Measurements from ENCODE around the gene CDCA5.

The CDCA5 gene

GRCh38 chr11:65108469-65109123 is 24.8 kb upstream of the CDCA5 start:
- TF ChIP-seq, protein P1, sequence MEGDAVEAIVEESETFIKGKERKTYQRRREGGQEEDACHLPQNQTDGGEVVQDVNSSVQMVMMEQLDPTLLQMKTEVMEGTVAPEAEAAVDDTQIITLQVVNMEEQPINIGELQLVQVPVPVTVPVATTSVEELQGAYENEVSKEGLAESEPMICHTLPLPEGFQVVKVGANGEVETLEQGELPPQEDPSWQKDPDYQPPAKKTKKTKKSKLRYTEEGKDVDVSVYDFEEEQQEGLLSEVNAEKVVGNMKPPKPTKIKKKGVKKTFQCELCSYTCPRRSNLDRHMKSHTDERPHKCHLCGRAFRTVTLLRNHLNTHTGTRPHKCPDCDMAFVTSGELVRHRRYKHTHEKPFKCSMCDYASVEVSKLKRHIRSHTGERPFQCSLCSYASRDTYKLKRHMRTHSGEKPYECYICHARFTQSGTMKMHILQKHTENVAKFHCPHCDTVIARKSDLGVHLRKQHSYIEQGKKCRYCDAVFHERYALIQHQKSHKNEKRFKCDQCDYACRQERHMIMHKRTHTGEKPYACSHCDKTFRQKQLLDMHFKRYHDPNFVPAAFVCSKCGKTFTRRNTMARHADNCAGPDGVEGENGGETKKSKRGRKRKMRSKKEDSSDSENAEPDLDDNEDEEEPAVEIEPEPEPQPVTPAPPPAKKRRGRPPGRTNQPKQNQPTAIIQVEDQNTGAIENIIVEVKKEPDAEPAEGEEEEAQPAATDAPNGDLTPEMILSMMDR (conservative IDR thresholded peaks at IDR 0.05; ENCODE audit: low read depth, low read length) = no peak
- H3K4me3 ChIP-seq (ENCODE audit: low read length) = no peak overlapping the region
- DNase-seq (ENCODE audit: low read depth) = no peak

DNA sequence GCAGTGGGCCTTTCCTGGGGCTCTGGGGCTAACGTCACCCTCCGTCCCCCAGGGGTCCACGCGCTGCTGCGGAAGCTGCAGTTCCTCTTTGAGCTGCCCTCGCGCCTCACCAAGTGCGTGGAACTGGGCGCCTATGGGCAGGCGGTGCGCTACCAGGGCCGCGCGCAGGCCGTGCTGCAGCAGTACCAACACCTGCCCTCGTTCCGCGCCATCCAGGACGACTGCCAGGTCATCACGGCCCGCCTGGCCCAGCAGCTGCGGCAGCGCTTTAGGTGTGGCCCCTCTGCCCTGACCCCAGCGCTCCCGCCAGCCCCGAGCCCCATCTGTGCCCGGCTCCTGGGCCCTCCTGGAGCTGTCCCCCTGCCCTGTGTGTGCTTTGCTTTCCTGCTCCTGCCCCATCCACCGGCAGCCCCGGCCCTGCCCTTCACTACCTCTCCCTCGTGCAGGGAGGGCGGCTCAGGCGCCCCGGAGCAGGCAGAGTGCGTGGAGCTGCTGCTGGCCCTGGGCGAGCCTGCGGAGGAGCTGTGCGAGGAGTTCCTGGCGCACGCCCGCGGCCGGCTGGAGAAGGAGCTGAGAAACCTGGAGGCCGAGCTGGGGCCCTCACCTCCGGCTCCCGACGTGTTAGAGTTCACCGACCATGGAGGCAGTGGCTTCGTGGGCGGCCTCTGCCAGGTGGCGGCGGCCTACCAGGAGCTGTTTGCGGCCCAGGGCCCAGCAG is 24.1 kb upstream of the CDCA5 start:
- H3K4me3 ChIP-seq (ENCODE audit: low read length) = no peak overlapping the region
- TF ChIP-seq, protein P1 (conservative IDR thresholded peaks at IDR 0.05; ENCODE audit: low read depth, low read length) = no peak
- no peak for DNase-seq (ENCODE audit: low read depth)

- DNase-seq (ENCODE audit: low read depth) = no peak
- no peak overlapping the region for H3K4me3 ChIP-seq (ENCODE audit: low read length)
- TF ChIP-seq, protein P1 (conservative IDR thresholded peaks at IDR 0.05; ENCODE audit: low read depth, low read length) = no peak
Measured at GRCh38 chr11:65107078-65107477, 23.2 kb upstream of the CDCA5 start.

DNA sequence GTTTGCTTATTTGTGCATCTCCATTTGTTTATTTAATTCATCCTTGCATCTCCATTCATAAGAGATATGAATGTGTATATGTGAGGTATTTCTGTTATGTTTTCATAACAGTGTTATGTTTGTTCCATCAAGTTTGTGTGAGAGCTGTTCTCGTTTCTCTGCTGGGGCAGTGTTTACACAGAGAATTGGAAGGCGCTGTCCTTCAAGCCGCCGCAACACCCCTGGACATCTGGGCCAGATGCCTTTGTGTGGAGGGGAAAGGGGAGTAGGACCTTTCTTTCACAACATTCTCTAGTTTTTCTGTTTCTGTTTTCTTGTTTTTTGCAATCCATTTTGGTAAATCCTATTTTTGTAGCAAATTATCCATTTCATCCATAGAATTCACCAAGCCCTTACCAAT is 20.8 kb upstream of the CDCA5 start:
- TF ChIP-seq, protein P1 (conservative IDR thresholded peaks at IDR 0.05; ENCODE audit: low read depth, low read length) = no peak
- H3K4me3 ChIP-seq (ENCODE audit: low read length) = no peak overlapping the region
- DNase-seq (ENCODE audit: low read depth) = no peak

GRCh38 chr11:65103476-65103875 is 19.6 kb upstream of the CDCA5 start:
- DNase-seq (ENCODE audit: low read depth) = no peak
- TF ChIP-seq, protein P1 (conservative IDR thresholded peaks at IDR 0.05; ENCODE audit: low read depth, low read length) = no peak
- no peak overlapping the region for H3K4me3 ChIP-seq (ENCODE audit: low read length)

DNA sequence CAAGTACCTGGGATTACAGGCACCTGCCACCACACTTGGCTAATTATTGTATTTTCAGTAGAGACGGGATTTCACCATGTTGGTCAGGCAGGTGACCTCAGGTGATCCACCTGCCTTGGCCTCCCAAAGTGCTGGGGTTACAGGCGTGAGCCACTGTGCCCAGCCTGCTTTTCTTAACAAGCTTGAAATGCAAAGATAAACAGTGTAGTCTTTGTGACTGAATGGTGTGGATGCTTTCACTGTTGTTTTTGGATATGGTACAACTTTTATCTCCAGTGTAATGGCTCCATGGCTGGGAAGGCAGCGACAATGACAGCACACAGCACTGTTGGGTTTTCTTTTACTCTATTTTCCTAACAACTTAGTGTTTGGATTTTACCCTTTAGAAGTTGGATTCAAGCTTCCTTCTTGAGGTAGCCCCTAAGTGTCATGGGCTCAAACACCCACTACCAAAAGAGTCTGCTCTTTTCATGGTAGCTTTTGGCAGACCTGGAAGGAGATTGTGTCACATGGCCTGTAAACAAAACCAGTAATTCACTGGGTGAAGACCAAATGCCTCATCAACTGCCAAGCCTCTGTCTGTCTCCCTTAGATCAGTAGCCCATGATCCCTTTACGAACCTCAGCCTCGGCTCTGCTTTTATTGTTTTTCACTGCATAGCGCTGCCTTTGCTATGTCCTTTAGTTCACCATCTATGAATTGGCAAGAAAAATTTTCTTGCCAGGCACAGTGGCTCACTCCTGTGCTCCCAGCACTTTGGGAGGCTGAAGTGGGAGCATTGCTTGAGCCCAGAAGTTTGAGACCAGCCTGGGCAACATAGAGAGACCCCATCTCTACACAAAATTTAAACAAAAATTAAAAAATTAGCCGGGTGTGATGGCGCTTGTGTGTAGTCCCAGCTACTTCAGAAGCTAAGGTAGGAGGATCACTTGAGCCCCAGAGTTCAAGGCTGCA is 18.6 kb upstream of the CDCA5 start:
- DNase-seq (ENCODE audit: low read depth) = no peak
- no peak overlapping the region for H3K4me3 ChIP-seq (ENCODE audit: low read length)
- TF ChIP-seq, protein P1 (conservative IDR thresholded peaks at IDR 0.05; ENCODE audit: low read depth, low read length) = no peak
